K562 (cell line): ENCODE data around the gene TUBB1. TPM values are rescaled to one million over a fixed set of nuclear protein-coding genes. Genes with fewer than 3 reads are reported as not detected.

Experiments used
- ARID1B ChIP-seq: fragments of 450-650 bp; IDR thresholded peaks from 2 replicates; pipeline ENCODE4 v1.6.1; 2016; ENCODE audit warnings: antibody characterized with exemption, mild to moderate bottlenecking, inconsistent platforms
- BCL6 ChIP-seq: fragments of 250-450 bp; sonication (Bioruptor Pico); IDR thresholded peaks from 2 replicates; pipeline ENCODE4 v1.4.0; 2020
- DACH1 ChIP-seq: fragments of 450-650 bp; IDR thresholded peaks from 2 replicates; pipeline ENCODE4 v1.6.1; 2018; ENCODE audit not compliant: partially characterized antibody
- DMBX1 ChIP-seq: fragments of 250-450 bp; sonication (Bioruptor Pico); IDR thresholded peaks from 2 replicates; pipeline ENCODE4 v1.8.0; 2022; ENCODE audit warnings: inconsistent platforms, mild to moderate bottlenecking, moderate library complexity, borderline replicate concordance
- HMG20B ChIP-seq: fragments of 250-450 bp; sonication (Bioruptor Pico); IDR thresholded peaks from 2 replicates; pipeline ENCODE4 v1.5.0; 2021; ENCODE audit warnings: mild to moderate bottlenecking
- HNRNPH1 ChIP-seq: fragments of 200-400 bp; formaldehyde crosslinking; optimal IDR thresholded peaks from 2 replicates; pipeline ENCODE3; 2017; ENCODE audit warnings: low read depth, mild to moderate bottlenecking, low read length, moderate library complexity
- HSF4 ChIP-seq: fragments of 250-450 bp; sonication (Bioruptor Pico); IDR thresholded peaks from 2 replicates; pipeline ENCODE4 v2.1.2; 2022; ENCODE audit warnings: mild to moderate bottlenecking, moderate library complexity, borderline replicate concordance
- KDM5B ChIP-seq: fragments of 200-600 bp; sonication (generic); IDR thresholded peaks from 2 replicates; pipeline ENCODE4 v1.6.1; 2012; ENCODE audit warnings: low read depth, mild to moderate bottlenecking, moderate library complexity, low read length, control low read depth, inconsistent platforms; ENCODE audit not compliant: insufficient replicate concordance
- MBD2 ChIP-seq: sonication (generic); IDR thresholded peaks from 2 replicates; pipeline ENCODE4 v1.6.1; 2016; ENCODE audit warnings: low read depth, borderline replicate concordance
- NR2C2 ChIP-seq, 2 experiments: fragments of 200-800 bp in 1 of 2; sonication (Bioruptor generic) in 1 of 2; sonication (generic) in 1 of 2; formaldehyde crosslinking in 1 of 2; IDR thresholded peaks; 2 replicates each; pipeline versions ENCODE4 v1.6.1 to v1.8.0; 2016 to 2022; ENCODE audit warnings: mild to moderate bottlenecking in 1 of 2, missing compliant biosample characterization in 1 of 2, missing genetic modification characterization in 1 of 2, missing genetic modification reagents in 1 of 2
- RAD51 ChIP-seq: fragments of 450-650 bp; IDR thresholded peaks from 2 replicates; pipeline ENCODE4 v1.7.1; 2016; ENCODE audit warnings: low read depth, mild to moderate bottlenecking, borderline replicate concordance
- SRSF1 ChIP-seq: fragments of 200-400 bp; formaldehyde crosslinking; IDR thresholded peaks from 2 replicates; pipeline ENCODE4 v1.6.1; 2017; ENCODE audit warnings: mild to moderate bottlenecking, low read depth, low read length, moderate library complexity
- ZKSCAN3 ChIP-seq: fragments of 250-450 bp; sonication (Bioruptor Pico); IDR thresholded peaks from 2 replicates; pipeline ENCODE4 v1.4.0; 2020
- ZKSCAN8 ChIP-seq: fragments of 200-800 bp; sonication (Bioruptor generic); IDR thresholded peaks from 2 replicates; pipeline ENCODE4 v1.6.1; 2016; ENCODE audit warnings: missing genetic modification characterization, missing compliant biosample characterization
- ZNF518B ChIP-seq: fragments of 250-450 bp; sonication (Bioruptor Pico); IDR thresholded peaks from 2 replicates; pipeline ENCODE4 v1.5.0; 2021; ENCODE audit warnings: mild to moderate bottlenecking, moderate library complexity
- ZNF57 ChIP-seq: fragments of 450-650 bp; formaldehyde crosslinking; IDR thresholded peaks from 2 replicates; pipeline ENCODE4 v1.4.0; 2020; ENCODE audit warnings: mild to moderate bottlenecking, moderate library complexity
- polyA plus RNA-seq, 8 experiments: library from polyadenylated mRNA; depleted of rRNA in 4 of 8; stranded (reverse) in 5 of 8; unstranded in 3 of 8; fragments of >200 nt; fragmentation: Nextera tagmentation in 2 of 8; fragmentation: Illumina TruSeq in 1 of 8; extraction: Ambion mirVana in 2 of 8; extraction: Trizol in 1 of 8; gene quantifications; 2 replicates each; pipeline versions ENCODE4 v1.2.1 to v1.2.3, GENCODE V29; 2011 to 2014; ENCODE audit warnings: inconsistent platforms in 1 of 8, missing spikeins in 1 of 8
- total RNA-seq, 7 experiments: library from RNA; depleted of rRNA in 6 of 7; stranded (reverse); fragments of >200 nt in 6 of 7; fragmentation: Illumina TruSeq in 2 of 7; extraction: Trizol in 2 of 7; gene quantifications; 2 replicates each; pipeline versions ENCODE4 v1.2.1 to v1.2.3, GENCODE V29; 2011 to 2021; ENCODE audit warnings: low replicate concordance in 1 of 7
- TF ChIP-seq, protein P1 (sequence below): sonication (generic); formaldehyde crosslinking; IDR thresholded peaks from 2 replicates; pipeline ENCODE4 v1.8.0; 2023; ENCODE audit warnings: missing genetic modification reagents, mild to moderate bottlenecking, borderline replicate concordance
- TF ChIP-seq, protein P2 (sequence below): IDR thresholded peaks from 2 replicates; pipeline ENCODE4 v1.6.1; 2011; ENCODE audit warnings: borderline replicate concordance, low read depth, mild to moderate bottlenecking, moderate library complexity, low read length; ENCODE audit not compliant: insufficient read depth, poor library complexity, severe bottlenecking

Gene TUBB1
- total and polyA plus RNA-seq, 9 of the 15 experiments (the other 6 are each of a cell fraction or from before 2014, with no cell fraction given): 1.5 to 3.9 (median 2.4) TPM

DNA sequence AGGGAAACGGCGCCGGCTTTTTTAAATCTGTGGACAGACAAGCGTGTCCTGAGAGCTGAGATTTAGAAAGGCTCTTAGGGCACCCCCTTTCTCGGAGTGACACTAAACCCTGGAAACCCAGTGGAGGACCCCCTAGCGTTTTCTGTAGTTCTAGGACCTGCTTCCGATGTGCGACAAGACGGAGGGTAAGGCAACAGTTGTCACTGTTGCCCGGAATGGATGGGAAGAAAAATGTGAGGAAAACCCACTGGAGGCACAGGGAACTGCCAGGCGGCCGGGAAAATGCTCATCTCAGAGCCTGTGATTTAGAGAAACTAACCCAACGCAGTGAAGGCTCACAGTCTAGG lies 13.5 kb downstream of the TUBB1 start (continued):
- TF ChIP-seq, protein P1, sequence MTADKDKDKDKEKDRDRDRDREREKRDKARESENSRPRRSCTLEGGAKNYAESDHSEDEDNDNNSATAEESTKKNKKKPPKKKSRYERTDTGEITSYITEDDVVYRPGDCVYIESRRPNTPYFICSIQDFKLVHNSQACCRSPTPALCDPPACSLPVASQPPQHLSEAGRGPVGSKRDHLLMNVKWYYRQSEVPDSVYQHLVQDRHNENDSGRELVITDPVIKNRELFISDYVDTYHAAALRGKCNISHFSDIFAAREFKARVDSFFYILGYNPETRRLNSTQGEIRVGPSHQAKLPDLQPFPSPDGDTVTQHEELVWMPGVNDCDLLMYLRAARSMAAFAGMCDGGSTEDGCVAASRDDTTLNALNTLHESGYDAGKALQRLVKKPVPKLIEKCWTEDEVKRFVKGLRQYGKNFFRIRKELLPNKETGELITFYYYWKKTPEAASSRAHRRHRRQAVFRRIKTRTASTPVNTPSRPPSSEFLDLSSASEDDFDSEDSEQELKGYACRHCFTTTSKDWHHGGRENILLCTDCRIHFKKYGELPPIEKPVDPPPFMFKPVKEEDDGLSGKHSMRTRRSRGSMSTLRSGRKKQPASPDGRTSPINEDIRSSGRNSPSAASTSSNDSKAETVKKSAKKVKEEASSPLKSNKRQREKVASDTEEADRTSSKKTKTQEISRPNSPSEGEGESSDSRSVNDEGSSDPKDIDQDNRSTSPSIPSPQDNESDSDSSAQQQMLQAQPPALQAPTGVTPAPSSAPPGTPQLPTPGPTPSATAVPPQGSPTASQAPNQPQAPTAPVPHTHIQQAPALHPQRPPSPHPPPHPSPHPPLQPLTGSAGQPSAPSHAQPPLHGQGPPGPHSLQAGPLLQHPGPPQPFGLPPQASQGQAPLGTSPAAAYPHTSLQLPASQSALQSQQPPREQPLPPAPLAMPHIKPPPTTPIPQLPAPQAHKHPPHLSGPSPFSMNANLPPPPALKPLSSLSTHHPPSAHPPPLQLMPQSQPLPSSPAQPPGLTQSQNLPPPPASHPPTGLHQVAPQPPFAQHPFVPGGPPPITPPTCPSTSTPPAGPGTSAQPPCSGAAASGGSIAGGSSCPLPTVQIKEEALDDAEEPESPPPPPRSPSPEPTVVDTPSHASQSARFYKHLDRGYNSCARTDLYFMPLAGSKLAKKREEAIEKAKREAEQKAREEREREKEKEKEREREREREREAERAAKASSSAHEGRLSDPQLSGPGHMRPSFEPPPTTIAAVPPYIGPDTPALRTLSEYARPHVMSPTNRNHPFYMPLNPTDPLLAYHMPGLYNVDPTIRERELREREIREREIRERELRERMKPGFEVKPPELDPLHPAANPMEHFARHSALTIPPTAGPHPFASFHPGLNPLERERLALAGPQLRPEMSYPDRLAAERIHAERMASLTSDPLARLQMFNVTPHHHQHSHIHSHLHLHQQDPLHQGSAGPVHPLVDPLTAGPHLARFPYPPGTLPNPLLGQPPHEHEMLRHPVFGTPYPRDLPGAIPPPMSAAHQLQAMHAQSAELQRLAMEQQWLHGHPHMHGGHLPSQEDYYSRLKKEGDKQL (CRISPR knock-in tag): no peak
- TF ChIP-seq HSF4 (CRISPR knock-in tag) (0 out of 2 replicates have a peak, but pooled peaks have one; percentile 14), ARID1B (no peak), ZNF57 (no peak), HMG20B (CRISPR knock-in tag) (peak; percentile 87; the same call in 1 of the 2 replicates), HNRNPH1 (no peak), KDM5B (no peak), DMBX1 (CRISPR knock-in tag) (no peak), MBD2 (no peak), SRSF1 (no peak), ZKSCAN3 (CRISPR knock-in tag) (no peak), ZNF518B (CRISPR knock-in tag) (no peak), BCL6 (CRISPR knock-in tag) (no peak), NR2C2 (CRISPR knock-in tag; IDR thresholded peaks at IDR 0.05) (no peak), NR2C2 (tag; IDR thresholded peaks at IDR 0.05) (peak; percentile 0; the same call in 1 of the 2 replicates), RAD51 (no peak), ZKSCAN8 (CRISPR knock-in tag) (no peak), DACH1 (no peak)
- TF ChIP-seq, protein P2, sequence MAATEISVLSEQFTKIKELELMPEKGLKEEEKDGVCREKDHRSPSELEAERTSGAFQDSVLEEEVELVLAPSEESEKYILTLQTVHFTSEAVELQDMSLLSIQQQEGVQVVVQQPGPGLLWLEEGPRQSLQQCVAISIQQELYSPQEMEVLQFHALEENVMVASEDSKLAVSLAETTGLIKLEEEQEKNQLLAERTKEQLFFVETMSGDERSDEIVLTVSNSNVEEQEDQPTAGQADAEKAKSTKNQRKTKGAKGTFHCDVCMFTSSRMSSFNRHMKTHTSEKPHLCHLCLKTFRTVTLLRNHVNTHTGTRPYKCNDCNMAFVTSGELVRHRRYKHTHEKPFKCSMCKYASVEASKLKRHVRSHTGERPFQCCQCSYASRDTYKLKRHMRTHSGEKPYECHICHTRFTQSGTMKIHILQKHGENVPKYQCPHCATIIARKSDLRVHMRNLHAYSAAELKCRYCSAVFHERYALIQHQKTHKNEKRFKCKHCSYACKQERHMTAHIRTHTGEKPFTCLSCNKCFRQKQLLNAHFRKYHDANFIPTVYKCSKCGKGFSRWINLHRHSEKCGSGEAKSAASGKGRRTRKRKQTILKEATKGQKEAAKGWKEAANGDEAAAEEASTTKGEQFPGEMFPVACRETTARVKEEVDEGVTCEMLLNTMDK: no peak
